ENCODE measurements around the gene LRRC4C.

Gene LRRC4C

GRCh38 chr11:40819230-40819629, 640.2 kb downstream of the LRRC4C start:
- TF ChIP-seq YY1 (IDR thresholded peaks at IDR 0.05; ENCODE audit: low read depth) (no peak), TEAD4 (IDR thresholded peaks at IDR 0.05) (no peak), EGR1 (IDR thresholded peaks at IDR 0.05) (no peak), FOXM1 (IDR thresholded peaks at IDR 0.05; ENCODE audit: borderline replicate concordance, low read depth) (no peak), RAD21 (IDR thresholded peaks at IDR 0.05; ENCODE audit: low read depth) (no peak), CEBPB (IDR thresholded peaks at IDR 0.05) (no peak), EP300 (IDR thresholded peaks at IDR 0.05; ENCODE audit: borderline replicate concordance) (no peak), CREB1 (IDR thresholded peaks at IDR 0.05; ENCODE audit: low read depth) (no peak)

- TF ChIP-seq CREB1 (IDR thresholded peaks at IDR 0.05; ENCODE audit: low read depth) (no peak), ZBTB7A (IDR thresholded peaks at IDR 0.05; ENCODE audit: low read depth) (no peak), CEBPB (IDR thresholded peaks at IDR 0.05) (no peak), NFIC (IDR thresholded peaks at IDR 0.05) (no peak), EGR1 (IDR thresholded peaks at IDR 0.05) (no peak)
- TF ChIP-seq, protein P1, sequence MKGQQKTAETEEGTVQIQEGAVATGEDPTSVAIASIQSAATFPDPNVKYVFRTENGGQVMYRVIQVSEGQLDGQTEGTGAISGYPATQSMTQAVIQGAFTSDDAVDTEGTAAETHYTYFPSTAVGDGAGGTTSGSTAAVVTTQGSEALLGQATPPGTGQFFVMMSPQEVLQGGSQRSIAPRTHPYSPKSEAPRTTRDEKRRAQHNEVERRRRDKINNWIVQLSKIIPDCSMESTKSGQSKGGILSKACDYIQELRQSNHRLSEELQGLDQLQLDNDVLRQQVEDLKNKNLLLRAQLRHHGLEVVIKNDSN (IDR thresholded peaks at IDR 0.05), result no peak
These were observed 642.5 kb downstream of the LRRC4C start for GRCh38 chr11:40816976-40817375.

DNA sequence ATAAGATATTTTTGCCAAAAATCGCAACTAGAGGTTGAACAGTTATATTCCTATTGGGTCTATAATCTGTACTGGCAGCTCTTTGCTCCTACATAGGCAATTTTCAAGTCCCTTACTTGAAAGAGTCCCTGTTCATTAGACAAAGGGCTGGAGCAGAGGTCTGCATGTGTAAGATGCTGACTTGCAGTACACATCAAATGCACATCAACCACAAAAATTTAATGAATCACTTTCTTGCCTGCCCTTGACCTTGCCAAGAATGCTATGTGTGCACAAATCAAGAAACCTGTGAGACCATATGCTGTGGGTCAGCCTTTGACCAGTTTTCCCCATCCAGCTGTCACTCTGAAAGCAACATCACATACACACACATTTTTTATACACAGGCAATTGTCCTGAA, 661.5 kb downstream of the LRRC4C start:
- TF ChIP-seq EGR1 (IDR thresholded peaks at IDR 0.05) (no peak), TAF1 (IDR thresholded peaks at IDR 0.05; ENCODE audit: low read depth) (no peak), YY1 (IDR thresholded peaks at IDR 0.05; ENCODE audit: low read depth) (no peak), TCF12 (IDR thresholded peaks at IDR 0.05; ENCODE audit: low read depth) (no peak), EP300 (IDR thresholded peaks at IDR 0.05; ENCODE audit: borderline replicate concordance) (no peak), CEBPB (IDR thresholded peaks at IDR 0.05) (no peak), RAD21 (IDR thresholded peaks at IDR 0.05; ENCODE audit: low read depth) (no peak), TEAD4 (IDR thresholded peaks at IDR 0.05) (no peak), NFIC (IDR thresholded peaks at IDR 0.05) (no peak)
- TF ChIP-seq, protein P1 (IDR thresholded peaks at IDR 0.05), result no peak

DNA sequence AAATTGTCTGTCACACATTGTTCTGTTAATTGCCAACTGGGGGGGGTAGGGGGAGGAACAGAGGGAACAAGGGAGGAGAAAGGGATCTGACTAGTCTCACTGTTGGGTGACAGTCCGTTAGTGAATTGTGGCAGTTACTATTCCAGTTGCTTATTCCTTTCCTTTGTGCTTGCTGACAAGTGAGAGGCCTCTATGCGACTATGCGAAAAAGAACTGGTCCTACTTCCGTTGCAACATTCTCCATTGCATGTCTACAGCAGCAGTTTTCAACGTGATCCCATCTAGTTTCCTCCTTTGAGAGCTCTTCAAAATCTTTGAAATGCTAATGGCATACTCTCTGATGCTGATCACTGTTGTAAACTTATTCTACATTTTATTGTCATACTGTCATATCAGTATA, 672.2 kb downstream of the LRRC4C start:
- TF ChIP-seq NFIC (IDR thresholded peaks at IDR 0.05) (no peak), EGR1 (IDR thresholded peaks at IDR 0.05) (no peak), YY1 (IDR thresholded peaks at IDR 0.05; ENCODE audit: low read depth) (no peak), TCF12 (IDR thresholded peaks at IDR 0.05; ENCODE audit: low read depth) (no peak), CEBPB (IDR thresholded peaks at IDR 0.05) (no peak), MAX (IDR thresholded peaks at IDR 0.05) (no peak), EP300 (IDR thresholded peaks at IDR 0.05; ENCODE audit: borderline replicate concordance) (no peak), ZBTB7A (IDR thresholded peaks at IDR 0.05; ENCODE audit: low read depth) (no peak), TEAD4 (IDR thresholded peaks at IDR 0.05) (no peak), FOXM1 (IDR thresholded peaks at IDR 0.05; ENCODE audit: borderline replicate concordance, low read depth) (no peak), RAD21 (IDR thresholded peaks at IDR 0.05; ENCODE audit: low read depth) (no peak)
- TF ChIP-seq, protein P1 (IDR thresholded peaks at IDR 0.05), result no peak

GRCh38 chr11:40763046-40763445, 696.4 kb downstream of the LRRC4C start:
- TF ChIP-seq TAF1 (IDR thresholded peaks at IDR 0.05; ENCODE audit: low read depth), result no peak
- TF ChIP-seq FOXM1 (IDR thresholded peaks at IDR 0.05; ENCODE audit: borderline replicate concordance, low read depth), result no peak
- TF ChIP-seq TCF12 (IDR thresholded peaks at IDR 0.05; ENCODE audit: low read depth), result no peak
- TF ChIP-seq MAX (IDR thresholded peaks at IDR 0.05), result no peak
- TF ChIP-seq TEAD4 (IDR thresholded peaks at IDR 0.05), result no peak
- TF ChIP-seq CEBPB (IDR thresholded peaks at IDR 0.05), result no peak
- TF ChIP-seq RAD21 (IDR thresholded peaks at IDR 0.05; ENCODE audit: low read depth), result no peak
- no peak for TF ChIP-seq YY1 (IDR thresholded peaks at IDR 0.05; ENCODE audit: low read depth)

DNA sequence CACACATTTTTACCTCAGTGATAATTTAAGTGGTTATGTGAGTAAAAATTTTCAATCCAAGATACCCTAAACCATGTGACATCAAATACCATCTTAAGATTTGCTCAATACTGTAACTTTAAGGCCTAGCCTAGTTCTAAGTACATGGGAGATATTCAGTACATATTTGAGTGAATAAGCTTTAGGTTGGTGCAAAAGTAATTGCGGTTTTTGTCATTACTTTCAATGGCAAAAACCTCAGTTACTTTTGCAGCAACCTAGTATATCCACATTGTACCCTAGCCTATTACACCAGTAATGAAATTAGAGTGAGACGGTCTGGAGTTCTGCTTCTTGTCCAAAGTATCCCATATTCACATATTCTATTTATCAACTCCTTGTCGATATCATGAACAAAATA, 700.1 kb downstream of the LRRC4C start:
- TF ChIP-seq YY1 (IDR thresholded peaks at IDR 0.05; ENCODE audit: low read depth) (no peak), CEBPB (IDR thresholded peaks at IDR 0.05) (no peak), TAF1 (IDR thresholded peaks at IDR 0.05; ENCODE audit: low read depth) (no peak), ZBTB7A (IDR thresholded peaks at IDR 0.05; ENCODE audit: low read depth) (no peak), EGR1 (IDR thresholded peaks at IDR 0.05) (no peak), CREB1 (IDR thresholded peaks at IDR 0.05; ENCODE audit: low read depth) (no peak), TCF12 (IDR thresholded peaks at IDR 0.05; ENCODE audit: low read depth) (no peak), NFIC (IDR thresholded peaks at IDR 0.05) (no peak)
- TF ChIP-seq, protein P1 (IDR thresholded peaks at IDR 0.05), result no peak

GRCh38 chr11:40754297-40754696, 705.2 kb downstream of the LRRC4C start:
- TF ChIP-seq TCF12 (IDR thresholded peaks at IDR 0.05; ENCODE audit: low read depth) (no peak), TAF1 (IDR thresholded peaks at IDR 0.05; ENCODE audit: low read depth) (no peak), TEAD4 (IDR thresholded peaks at IDR 0.05) (no peak), RAD21 (IDR thresholded peaks at IDR 0.05; ENCODE audit: low read depth) (no peak), FOXM1 (IDR thresholded peaks at IDR 0.05; ENCODE audit: borderline replicate concordance, low read depth) (no peak), CREB1 (IDR thresholded peaks at IDR 0.05; ENCODE audit: low read depth) (no peak), NFIC (IDR thresholded peaks at IDR 0.05) (no peak), CEBPB (IDR thresholded peaks at IDR 0.05) (no peak), ZBTB7A (IDR thresholded peaks at IDR 0.05; ENCODE audit: low read depth) (no peak), YY1 (IDR thresholded peaks at IDR 0.05; ENCODE audit: low read depth) (no peak), EP300 (IDR thresholded peaks at IDR 0.05; ENCODE audit: borderline replicate concordance) (no peak), MAX (IDR thresholded peaks at IDR 0.05) (no peak), EGR1 (IDR thresholded peaks at IDR 0.05) (no peak)
- TF ChIP-seq, protein P2, sequence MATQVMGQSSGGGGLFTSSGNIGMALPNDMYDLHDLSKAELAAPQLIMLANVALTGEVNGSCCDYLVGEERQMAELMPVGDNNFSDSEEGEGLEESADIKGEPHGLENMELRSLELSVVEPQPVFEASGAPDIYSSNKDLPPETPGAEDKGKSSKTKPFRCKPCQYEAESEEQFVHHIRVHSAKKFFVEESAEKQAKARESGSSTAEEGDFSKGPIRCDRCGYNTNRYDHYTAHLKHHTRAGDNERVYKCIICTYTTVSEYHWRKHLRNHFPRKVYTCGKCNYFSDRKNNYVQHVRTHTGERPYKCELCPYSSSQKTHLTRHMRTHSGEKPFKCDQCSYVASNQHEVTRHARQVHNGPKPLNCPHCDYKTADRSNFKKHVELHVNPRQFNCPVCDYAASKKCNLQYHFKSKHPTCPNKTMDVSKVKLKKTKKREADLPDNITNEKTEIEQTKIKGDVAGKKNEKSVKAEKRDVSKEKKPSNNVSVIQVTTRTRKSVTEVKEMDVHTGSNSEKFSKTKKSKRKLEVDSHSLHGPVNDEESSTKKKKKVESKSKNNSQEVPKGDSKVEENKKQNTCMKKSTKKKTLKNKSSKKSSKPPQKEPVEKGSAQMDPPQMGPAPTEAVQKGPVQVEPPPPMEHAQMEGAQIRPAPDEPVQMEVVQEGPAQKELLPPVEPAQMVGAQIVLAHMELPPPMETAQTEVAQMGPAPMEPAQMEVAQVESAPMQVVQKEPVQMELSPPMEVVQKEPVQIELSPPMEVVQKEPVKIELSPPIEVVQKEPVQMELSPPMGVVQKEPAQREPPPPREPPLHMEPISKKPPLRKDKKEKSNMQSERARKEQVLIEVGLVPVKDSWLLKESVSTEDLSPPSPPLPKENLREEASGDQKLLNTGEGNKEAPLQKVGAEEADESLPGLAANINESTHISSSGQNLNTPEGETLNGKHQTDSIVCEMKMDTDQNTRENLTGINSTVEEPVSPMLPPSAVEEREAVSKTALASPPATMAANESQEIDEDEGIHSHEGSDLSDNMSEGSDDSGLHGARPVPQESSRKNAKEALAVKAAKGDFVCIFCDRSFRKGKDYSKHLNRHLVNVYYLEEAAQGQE (IDR thresholded peaks at IDR 0.05; ENCODE audit: low read depth), result no peak
- TF ChIP-seq, protein P1 (IDR thresholded peaks at IDR 0.05), result no peak
